Breast epithelium (tissue), 3 donors: ENCODE measurements around the gene PTPRN2.

ENCODE experiments used
- POLR2A ChIP-seq: fragments of 450-650 bp; IDR thresholded peaks from one replicate; pipeline ENCODE4 v1.6.1; 2016; ENCODE audit warnings: antibody characterized with exemption, mild to moderate bottlenecking, moderate library complexity
- POLR2AphosphoS5 ChIP-seq, 3 donors: sonication (generic); formaldehyde crosslinking; IDR thresholded peaks; one replicate each; pipeline ENCODE4 v1.6.1; 2017; ENCODE audit warnings: antibody characterized with exemption in 3 of 3
- TF ChIP-seq, protein P1 (sequence below), 3 donors: fragments of 450-650 bp; IDR thresholded peaks; one replicate each; pipeline ENCODE4 v1.5.1; 2016 to 2017; ENCODE audit warnings: antibody characterized with exemption in 3 of 3, mild to moderate bottlenecking in 3 of 3, moderate library complexity in 3 of 3

GRCh38 chr7:157605638-157606037 is 982.0 kb downstream of the PTPRN2 start:
- TF ChIP-seq, protein P1, sequence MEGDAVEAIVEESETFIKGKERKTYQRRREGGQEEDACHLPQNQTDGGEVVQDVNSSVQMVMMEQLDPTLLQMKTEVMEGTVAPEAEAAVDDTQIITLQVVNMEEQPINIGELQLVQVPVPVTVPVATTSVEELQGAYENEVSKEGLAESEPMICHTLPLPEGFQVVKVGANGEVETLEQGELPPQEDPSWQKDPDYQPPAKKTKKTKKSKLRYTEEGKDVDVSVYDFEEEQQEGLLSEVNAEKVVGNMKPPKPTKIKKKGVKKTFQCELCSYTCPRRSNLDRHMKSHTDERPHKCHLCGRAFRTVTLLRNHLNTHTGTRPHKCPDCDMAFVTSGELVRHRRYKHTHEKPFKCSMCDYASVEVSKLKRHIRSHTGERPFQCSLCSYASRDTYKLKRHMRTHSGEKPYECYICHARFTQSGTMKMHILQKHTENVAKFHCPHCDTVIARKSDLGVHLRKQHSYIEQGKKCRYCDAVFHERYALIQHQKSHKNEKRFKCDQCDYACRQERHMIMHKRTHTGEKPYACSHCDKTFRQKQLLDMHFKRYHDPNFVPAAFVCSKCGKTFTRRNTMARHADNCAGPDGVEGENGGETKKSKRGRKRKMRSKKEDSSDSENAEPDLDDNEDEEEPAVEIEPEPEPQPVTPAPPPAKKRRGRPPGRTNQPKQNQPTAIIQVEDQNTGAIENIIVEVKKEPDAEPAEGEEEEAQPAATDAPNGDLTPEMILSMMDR (IDR thresholded peaks at IDR 0.05) = no peak
- no peak for TF ChIP-seq POLR2AphosphoS5 (IDR thresholded peaks at IDR 0.05)
- TF ChIP-seq POLR2A = no peak
